Esophagus muscularis mucosa (tissue), 4 donors: ENCODE measurements around the gene THBS1. TPM values are rescaled to one million over a fixed set of nuclear protein-coding genes. Genes with fewer than 3 reads are reported as not detected.

ENCODE experiments used
- DNase-seq: peaks from one replicate; pipeline ENCODE4 v3.0.0-alpha.2; 2017; ENCODE audit errors: extremely low spot score
- H3K27ac ChIP-seq, 4 donors: fragments of 200-600 bp; sonication (generic); replicated peaks in 1 of 4; 1 replicate in 3 of 4; 2 replicates in 1 of 4; pipeline ENCODE4 v1.5.1; 2016 to 2019; ENCODE audit warnings: mild to moderate bottlenecking in 1 of 4
- H3K27me3 ChIP-seq, 4 donors: fragments of 200-600 bp; sonication (generic); one replicate each; pipeline versions ENCODE4 v1.5.1 to v1.6.0; 2016 to 2019
- H3K36me3 ChIP-seq, 4 donors: fragments of 200-600 bp; sonication (generic); one replicate each; pipeline ENCODE4 v1.5.1; 2016 to 2019
- H3K4me1 ChIP-seq, 4 donors: fragments of 200-600 bp; sonication (generic); one replicate each; pipeline ENCODE4 v1.5.1; 2016 to 2019
- H3K4me3 ChIP-seq, 4 donors: fragments of 200-600 bp; sonication (generic); 1 replicate in 2 of 4; 2 replicates in 2 of 4; pipeline ENCODE4 v1.5.1; 2016 to 2019; ENCODE audit warnings: mild to moderate bottlenecking in 4 of 4, moderate library complexity in 1 of 4
- H3K9me3 ChIP-seq, 4 donors: fragments of 200-600 bp; sonication (generic); 1 replicate in 3 of 4; 2 replicates in 1 of 4; pipeline ENCODE4 v1.5.1; 2016 to 2019
- CTCF ChIP-seq, 3 experiments: fragments of 200-600 bp in 2 of 3; fragments of 450-650 bp in 1 of 3; sonication (generic) in 2 of 3; IDR thresholded peaks; one replicate each; pipeline ENCODE4 v1.5.1; 2017 to 2019; ENCODE audit warnings: antibody characterized with exemption in 3 of 3, mild to moderate bottlenecking in 2 of 3, moderate library complexity in 1 of 3
- EP300 ChIP-seq: sonication (generic); formaldehyde crosslinking; IDR thresholded peaks from one replicate; pipeline ENCODE4 v1.6.1; 2017; ENCODE audit warnings: antibody characterized with exemption
- POLR2A ChIP-seq: fragments of 450-650 bp; IDR thresholded peaks from one replicate; pipeline ENCODE4 v1.6.1; 2017; ENCODE audit warnings: antibody characterized with exemption, moderate library complexity, mild to moderate bottlenecking, low read depth
- POLR2AphosphoS5 ChIP-seq, 2 donors: sonication (generic); formaldehyde crosslinking; IDR thresholded peaks; one replicate each; pipeline ENCODE4 v1.6.1; 2017; ENCODE audit warnings: antibody characterized with exemption in 2 of 2
- WGBS: methylation state at CpG from one replicate; pipeline ENCODE4 v1.1.5; 2018; 5-methylcytosine and 5-hydroxymethylcytosine counted together
- intact Hi-C: fragments of 100-400 bp; cut with DNase I; formaldehyde crosslinking; loops from one replicate; pipeline ENCODE4 v1.15.1; 2023
- total RNA-seq, 4 donors: library from RNA; depleted of rRNA; stranded (reverse); fragments of >200 nt; gene quantifications; one replicate each; pipeline versions ENCODE4 v1.1.0 to v1.2.1, GENCODE V29; 2016

The THBS1 gene
- total RNA-seq, 4 donors from 2014 or later = 188 to 4,072 (median 270) TPM

GRCh38 chr15:39628546-39629257, 47.8 kb downstream of the THBS1 start:
- intact Hi-C loops = no loop called here
- Histone ChIP-seq H3K9me3 (no peaks in the 10 kb centered on the region), H3K27ac (peak overlapping the region in 2 of 4 donors; percentile 2 to 14), H3K4me1 (peaks cover 41 to 55% (median 47%) of the 10 kb centered on the region in 4 donors), H3K36me3 (no peaks in the 10 kb centered on the region), H3K27me3 (no peaks in the 10 kb centered on the region), H3K4me3 (no peak overlapping the region)
- TF ChIP-seq POLR2AphosphoS5 (IDR thresholded peaks at IDR 0.05) (no peak), EP300 (no peak), POLR2A (no peak), CTCF (IDR thresholded peaks at IDR 0.05) (no peak)
- WGBS = 53% methylated on average over 8 of the region's 9 CpGs
- DNase-seq = no peak

GRCh38 chr15:39629371-39629770, 48.5 kb downstream of the THBS1 start:
- no peak for DNase-seq
- H3K9me3 ChIP-seq = no peaks in the 10 kb centered on the region
- no peak for TF ChIP-seq POLR2AphosphoS5 (IDR thresholded peaks at IDR 0.05)
- TF ChIP-seq POLR2A = no peak
- TF ChIP-seq EP300 = no peak
- no peak for TF ChIP-seq CTCF (IDR thresholded peaks at IDR 0.05)
- no peaks in the 10 kb centered on the region for H3K36me3 ChIP-seq
- H3K4me3 ChIP-seq = no peak overlapping the region
- peak overlapping the region in 2 of 4 donors; percentile 2 to 14 for H3K27ac ChIP-seq
- peaks cover 34 to 49% (median 40%) of the 10 kb centered on the region in 4 donors for H3K4me1 ChIP-seq
- WGBS = 84% methylated on average over 5 of the region's 5 CpGs
- no peaks in the 10 kb centered on the region for H3K27me3 ChIP-seq
- intact Hi-C loops = no loop called here

- intact Hi-C loops = no loop called here
- DNase-seq = no peak
Measured at GRCh38 chr15:39629906-39630305, 49.0 kb downstream of the THBS1 start.

GRCh38 chr15:39631357-39631756, 50.5 kb downstream of the THBS1 start:
- TF ChIP-seq POLR2A = no peak
- no peak for TF ChIP-seq EP300
- TF ChIP-seq POLR2AphosphoS5 (IDR thresholded peaks at IDR 0.05) = no peak
- TF ChIP-seq CTCF (IDR thresholded peaks at IDR 0.05) = no peak
- H3K27ac ChIP-seq = no peak overlapping the region
- H3K36me3 ChIP-seq = no peaks in the 10 kb centered on the region
- H3K9me3 ChIP-seq = no peaks in the 10 kb centered on the region
- no peak for DNase-seq
- WGBS = 98% methylated on average over 3 of the region's 3 CpGs
- H3K27me3 ChIP-seq = no peaks in the 10 kb centered on the region
- no peak overlapping the region for H3K4me3 ChIP-seq
- peaks cover 19 to 30% (median 26%) of the 10 kb centered on the region in 4 donors for H3K4me1 ChIP-seq
- intact Hi-C loops = no loop called here

More at GRCh38 chr15:39629906-39630305, 49.0 kb downstream of the THBS1 start:
- H3K27me3 ChIP-seq = no peaks in the 10 kb centered on the region
- no peak overlapping the region for H3K4me3 ChIP-seq
- no peak for TF ChIP-seq CTCF (IDR thresholded peaks at IDR 0.05)
- no peak for TF ChIP-seq EP300
- TF ChIP-seq POLR2AphosphoS5 (IDR thresholded peaks at IDR 0.05) = no peak
- no peak for TF ChIP-seq POLR2A
- WGBS = 95% methylated on average over 3 of the region's 3 CpGs
- no peak overlapping the region for H3K27ac ChIP-seq
- peaks cover 29 to 43% (median 35%) of the 10 kb centered on the region in 4 donors for H3K4me1 ChIP-seq
- H3K9me3 ChIP-seq = no peaks in the 10 kb centered on the region
- no peaks in the 10 kb centered on the region for H3K36me3 ChIP-seq
